WTC11 (cell line): ENCODE data around the gene ZNF710. TPM values are rescaled to one million over a fixed set of nuclear protein-coding genes. Genes with fewer than 3 reads are reported as not detected.

Experiments used
- ATAC-seq: fragments of 200-7000 bp; cut with Tn5 transposase; 2 replicates; pipeline ENCODE4 v1.10.0; 2021; ENCODE audit warnings: mild to moderate bottlenecking, moderate library complexity
- CTCF ChIA-PET: fragments of 300-600 bp; sonication (Branson Sonifier 250); formaldehyde crosslinking; loops from one replicate; lab custom pipeline; 2021; ENCODE audit warnings: antibody characterized with exemption; lab: Charles Lee
- POLR2A ChIA-PET: fragments of 350-600 bp; sonication (Branson Sonifier 250); formaldehyde crosslinking; loops from one replicate; lab custom pipeline; 2021; ENCODE audit warnings: antibody characterized with exemption; lab: Charles Lee
- DNase-seq: peaks from one replicate; pipeline ENCODE4 v3.0.0; 2021; ENCODE audit warnings: low spot score
- H3K27ac Mint-ChIP-seq: 2 replicates; pipeline ENCODE4 v1.8.0; 2021; ENCODE audit warnings: mixed read lengths
- H3K27me3 Mint-ChIP-seq: 2 replicates; pipeline ENCODE4 v1.8.0; 2021; ENCODE audit warnings: low read depth, mild to moderate bottlenecking, moderate library complexity, mixed read lengths
- H3K36me3 Mint-ChIP-seq: 2 replicates; pipeline ENCODE4 v1.8.0; 2021; ENCODE audit warnings: mixed read lengths
- H3K4me1 Mint-ChIP-seq: 2 replicates; pipeline ENCODE4 v1.8.0; 2022; ENCODE audit warnings: mixed read lengths
- H3K4me3 Mint-ChIP-seq: 2 replicates; pipeline ENCODE4 v1.8.0; 2021; ENCODE audit warnings: mild to moderate bottlenecking, moderate library complexity, mixed read lengths
- H3K9me3 Mint-ChIP-seq: 2 replicates; pipeline ENCODE4 v1.8.0; 2021; ENCODE audit warnings: mixed read lengths
- AFF4 ChIP-seq: sonication (generic); formaldehyde crosslinking; IDR thresholded peaks from 2 replicates; pipeline ENCODE4 v1.8.1; 2023; ENCODE audit warnings: mild to moderate bottlenecking, missing genetic modification reagents, borderline replicate concordance
- ATF1 ChIP-seq: sonication (generic); formaldehyde crosslinking; IDR thresholded peaks from 2 replicates; pipeline ENCODE4 v1.8.1; 2023; ENCODE audit warnings: mild to moderate bottlenecking, moderate library complexity, missing genetic modification reagents
- ATF6 ChIP-seq: sonication (generic); formaldehyde crosslinking; IDR thresholded peaks from 2 replicates; pipeline ENCODE4 v1.8.1; 2023; ENCODE audit warnings: mild to moderate bottlenecking, missing genetic modification reagents
- CREB1 ChIP-seq: sonication (generic); formaldehyde crosslinking; IDR thresholded peaks from 2 replicates; pipeline ENCODE4 v1.8.0; 2023; ENCODE audit warnings: mild to moderate bottlenecking, missing genetic modification reagents
- E2F4 ChIP-seq: sonication (generic); formaldehyde crosslinking; IDR thresholded peaks from 2 replicates; pipeline ENCODE4 v1.8.1; 2022; ENCODE audit warnings: low read depth, mild to moderate bottlenecking, moderate library complexity, missing genetic modification reagents, borderline replicate concordance
- ERG ChIP-seq: fragments of 250-450 bp; sonication (Bioruptor Pico); IDR thresholded peaks from 2 replicates; pipeline ENCODE4 v1.8.0; 2021; ENCODE audit warnings: mild to moderate bottlenecking
- HMGA2 ChIP-seq: fragments of 250-450 bp; sonication (Bioruptor Pico); IDR thresholded peaks from 2 replicates; pipeline ENCODE4 v1.4.0; 2021; ENCODE audit warnings: mild to moderate bottlenecking, moderate library complexity
- NFATC4 ChIP-seq: fragments of 250-450 bp; sonication (Bioruptor Pico); IDR thresholded peaks from 2 replicates; pipeline ENCODE4 v1.9.0; 2021; ENCODE audit warnings: mild to moderate bottlenecking
- NFE2L1 ChIP-seq: sonication (generic); formaldehyde crosslinking; IDR thresholded peaks from 2 replicates; pipeline ENCODE4 v1.8.1; 2023; ENCODE audit warnings: missing genetic modification reagents
- RORB ChIP-seq: fragments of 250-450 bp; sonication (Bioruptor Pico); IDR thresholded peaks from 2 replicates; pipeline ENCODE4 v1.9.0; 2021; ENCODE audit warnings: mild to moderate bottlenecking
- STAT6 ChIP-seq: sonication (generic); formaldehyde crosslinking; conservative IDR thresholded peaks from 2 replicates; pipeline ENCODE4 v1.8.1; 2023; ENCODE audit warnings: mild to moderate bottlenecking, low read depth, missing genetic modification reagents, moderate library complexity
- TCF7 ChIP-seq: sonication (generic); formaldehyde crosslinking; IDR thresholded peaks from 2 replicates; pipeline ENCODE4 v1.8.0; 2022; ENCODE audit warnings: mild to moderate bottlenecking, low read depth, missing genetic modification reagents, moderate library complexity
- USF2 ChIP-seq: sonication (generic); formaldehyde crosslinking; IDR thresholded peaks from 2 replicates; pipeline ENCODE4 v1.8.1; 2023; ENCODE audit warnings: mild to moderate bottlenecking, missing genetic modification reagents, moderate library complexity
- ZNF121 ChIP-seq: sonication (generic); formaldehyde crosslinking; IDR thresholded peaks from 2 replicates; pipeline ENCODE4 v1.8.0; 2023; ENCODE audit warnings: missing genetic modification reagents
- ZNF219 ChIP-seq: sonication (generic); formaldehyde crosslinking; IDR thresholded peaks from 2 replicates; pipeline ENCODE4 v1.8.0; 2023; ENCODE audit warnings: missing genetic modification reagents, mild to moderate bottlenecking, borderline replicate concordance
- ZNF232 ChIP-seq: sonication (generic); formaldehyde crosslinking; IDR thresholded peaks from 2 replicates; pipeline ENCODE4 v1.8.0; 2022; ENCODE audit warnings: mild to moderate bottlenecking, missing genetic modification reagents
- ZNF281 ChIP-seq: sonication (generic); formaldehyde crosslinking; IDR thresholded peaks from 2 replicates; pipeline ENCODE4 v1.8.0; 2023; ENCODE audit warnings: mild to moderate bottlenecking, missing genetic modification reagents
- ZNF423 ChIP-seq: fragments of 250-450 bp; sonication (Bioruptor Pico); IDR thresholded peaks from 2 replicates; pipeline ENCODE4 v2.1.2; 2022; ENCODE audit warnings: mild to moderate bottlenecking, moderate library complexity
- total RNA-seq: library from RNA; stranded (reverse); gene quantifications from 3 replicates; pipeline ENCODE4 v1.2.3, GENCODE V29; 2021

The ZNF710 gene
- total RNA-seq, 1 experiment from 2014 or later = 25.9 TPM

- Mint-ChIP-seq H3K9me3 (no peaks in the 10 kb centered on the region), H3K27ac (peak overlapping the region; percentile 82), H3K36me3 (no peaks in the 10 kb centered on the region; the same call in 1 of the 2 replicates), H3K4me1 (peaks cover 38% of the 10 kb centered on the region), H3K4me3 (no peak overlapping the region), H3K27me3 (no peaks in the 10 kb centered on the region)
- ChIA-PET CTCF (interaction anchor here (0.5 to 1.5 kb wide), 6 partner anchors 19 to 262 kb away, joined by 3 to 5 read pairs (median 3); no protein-coding TSS in a partner anchor), POLR2A (interaction anchor here (0.9 kb wide), 1 partner anchor 11 kb away, joined by 3 read pairs; no protein-coding TSS in a partner anchor)
- DNase-seq (no peak), ATAC-seq (peak; percentile 40)
- TF ChIP-seq ZNF121 (CRISPR knock-in tag) = no peak
- TF ChIP-seq ATF1 (CRISPR knock-in tag) = no peak
- TF ChIP-seq ZNF219 (CRISPR knock-in tag) = no peak
- no peak for TF ChIP-seq HMGA2 (CRISPR knock-in tag)
- TF ChIP-seq CREB1 (CRISPR knock-in tag) = no peak
- TF ChIP-seq ZNF232 (CRISPR knock-in tag) = no peak
- no peak for TF ChIP-seq STAT6 (CRISPR knock-in tag)
- no peak for TF ChIP-seq TCF7 (CRISPR knock-in tag)
- TF ChIP-seq NFE2L1 (CRISPR knock-in tag) = no peak
- TF ChIP-seq AFF4 (CRISPR knock-in tag) = no peak
- TF ChIP-seq ERG (CRISPR knock-in tag) = no peak
- no peak for TF ChIP-seq USF2 (CRISPR knock-in tag)
- TF ChIP-seq RORB (CRISPR knock-in tag) = no peak
- no peak for TF ChIP-seq NFATC4 (CRISPR knock-in tag)
- no peak for TF ChIP-seq E2F4 (CRISPR knock-in tag)
- no peak for TF ChIP-seq ATF6 (CRISPR knock-in tag)
- no peak for TF ChIP-seq ZNF423 (CRISPR knock-in tag)
- no peak for TF ChIP-seq ZNF281
- TF ChIP-seq, all 79 proteins: peak for 0
Observed at GRCh38 chr15:90031231-90031791, 30.2 kb downstream of the ZNF710 start.
